Activated CD8-positive, alpha-beta T cell treated with anti-CD3 and anti-CD28 coated beads for 36 hours (primary cell): Measurements from ENCODE around the gene DDB1. TPM values are rescaled to one million over a fixed set of nuclear protein-coding genes. Genes with fewer than 3 reads are reported as not detected.

Experiments used
- ATAC-seq: fragments of 200-7000 bp; cut with Tn5 transposase; one replicate; pipeline ENCODE4 v1.10.0; 2021; ENCODE audit warnings: mild to moderate bottlenecking, moderate library complexity
- CTCF ChIA-PET: fragments of 350-600 bp; sonication (Branson Sonifier 250); formaldehyde crosslinking; loops from one replicate; lab custom pipeline; 2021; ENCODE audit warnings: antibody characterized with exemption; lab: Charles Lee
- POLR2A ChIA-PET: fragments of 350-600 bp; sonication (Branson Sonifier 250); formaldehyde crosslinking; loops from one replicate; lab custom pipeline; 2021; ENCODE audit warnings: antibody characterized with exemption; lab: Charles Lee
- DNase-seq: peaks from one replicate; pipeline ENCODE4 v3.0.0-alpha.2; 2020
- H3K27ac Mint-ChIP-seq: one replicate; pipeline ENCODE4 v1.8.0; 2021; ENCODE audit warnings: mild to moderate bottlenecking, mixed read lengths
- H3K27me3 Mint-ChIP-seq: one replicate; pipeline ENCODE4 v1.8.0; 2021; ENCODE audit warnings: mixed read lengths
- H3K36me3 Mint-ChIP-seq: one replicate; pipeline ENCODE4 v1.8.0; 2021; ENCODE audit warnings: low read depth, mixed read lengths
- H3K4me1 Mint-ChIP-seq: one replicate; pipeline ENCODE4 v1.8.0; 2021; ENCODE audit warnings: low read depth, mixed read lengths
- H3K4me3 Mint-ChIP-seq: one replicate; pipeline ENCODE4 v1.8.0; 2021; ENCODE audit warnings: mild to moderate bottlenecking, moderate library complexity, mixed read lengths
- H3K9me3 Mint-ChIP-seq: one replicate; pipeline ENCODE4 v1.8.0; 2021; ENCODE audit warnings: mixed read lengths
- intact Hi-C: fragments of 100-400 bp; cut with micrococcal nuclease; formaldehyde crosslinking; loops from one replicate; pipeline ENCODE4 v1.10.0; 2022
- total RNA-seq, 2 experiments: library from RNA; stranded (reverse); gene quantifications; one replicate each; pipeline ENCODE4 v1.2.3, GENCODE V29; 2021
- TF ChIP-seq, protein P1 (sequence below): fragments of 200-600 bp; IDR thresholded peaks from one replicate; pipeline ENCODE4 v1.8.0; 2022; ENCODE audit warnings: antibody characterized with exemption, mild to moderate bottlenecking

DDB1 gene
- total RNA-seq, 2 experiments from 2014 or later = 269 to 270 TPM

DNA sequence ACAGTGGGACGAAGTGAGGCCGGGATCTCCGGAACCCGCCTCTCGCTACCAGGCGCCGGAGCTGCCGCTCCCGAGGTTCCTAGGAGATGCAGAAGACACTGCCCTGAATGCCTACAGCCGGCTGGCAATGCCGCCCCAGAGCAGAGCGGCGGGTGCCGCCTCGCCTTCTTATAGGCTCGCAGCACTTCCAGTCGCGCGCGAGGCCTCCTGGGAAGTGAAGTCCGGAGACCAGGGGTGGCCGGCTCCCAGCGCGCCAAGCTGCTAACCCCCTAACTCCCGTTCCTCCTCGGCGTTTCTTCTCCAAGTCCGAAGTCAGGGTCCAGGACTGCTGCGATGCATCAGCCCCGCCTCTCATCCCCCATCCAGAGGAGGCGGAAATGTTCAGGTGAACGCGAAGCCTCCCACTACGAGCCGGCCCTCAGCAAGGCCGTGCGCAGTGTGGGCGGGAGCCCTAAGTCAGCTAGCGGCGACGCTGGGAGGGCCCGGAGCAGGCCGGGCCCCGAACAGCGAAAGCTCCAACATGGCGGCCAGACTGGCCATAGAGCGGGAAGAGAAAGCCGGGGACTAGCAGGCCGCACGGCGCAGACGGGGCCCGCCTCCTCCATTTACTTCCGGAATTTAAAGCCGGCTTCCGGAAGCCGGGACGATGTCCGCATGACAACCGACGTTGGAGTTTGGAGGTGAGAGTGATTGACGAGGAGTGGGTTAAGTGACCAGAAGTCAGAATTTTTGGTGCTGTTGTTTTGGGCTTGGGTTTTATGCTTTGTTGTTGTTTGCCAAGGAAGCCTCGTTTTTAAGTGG, 29.0 kb upstream of the DDB1 start, which contains the start of the genes CYB561A3 and TMEM138:
TSS of gene CYB561A3 (minus strand) at position 142 of the 801 bp plus-strand sequence. CDS start 5,169 bp downstream, outside the sequence.
TSS of gene TMEM138 (plus strand) at position 634 of the 801 bp plus-strand sequence. CDS start 2,017 bp downstream, outside the sequence.
- CTCF ChIA-PET = interaction anchor here (1.0 to 16.8 kb wide), 9 partner anchors 9 to 84 kb away, joined by 4 to 181 read pairs (median 8); partner anchors contain the start of genes DDB1, TKFC and TMEM216
- POLR2A ChIA-PET = interaction anchor here (0.8 to 6.5 kb wide), 23 partner anchors 8 to 447 kb away, joined by 3 to 59 read pairs (median 6); partner anchors contain the start of genes CPSF7, DDB1, SDHAF2 and TKFC
- DNase-seq (peak; percentile 96), ATAC-seq (peak; percentile 96)
- H3K36me3 Mint-ChIP-seq = peaks cover 18% of the 10 kb centered on the region
- H3K27me3 Mint-ChIP-seq = no peaks in the 10 kb centered on the region
- no peaks in the 10 kb centered on the region for H3K9me3 Mint-ChIP-seq
- TF ChIP-seq, protein P1, sequence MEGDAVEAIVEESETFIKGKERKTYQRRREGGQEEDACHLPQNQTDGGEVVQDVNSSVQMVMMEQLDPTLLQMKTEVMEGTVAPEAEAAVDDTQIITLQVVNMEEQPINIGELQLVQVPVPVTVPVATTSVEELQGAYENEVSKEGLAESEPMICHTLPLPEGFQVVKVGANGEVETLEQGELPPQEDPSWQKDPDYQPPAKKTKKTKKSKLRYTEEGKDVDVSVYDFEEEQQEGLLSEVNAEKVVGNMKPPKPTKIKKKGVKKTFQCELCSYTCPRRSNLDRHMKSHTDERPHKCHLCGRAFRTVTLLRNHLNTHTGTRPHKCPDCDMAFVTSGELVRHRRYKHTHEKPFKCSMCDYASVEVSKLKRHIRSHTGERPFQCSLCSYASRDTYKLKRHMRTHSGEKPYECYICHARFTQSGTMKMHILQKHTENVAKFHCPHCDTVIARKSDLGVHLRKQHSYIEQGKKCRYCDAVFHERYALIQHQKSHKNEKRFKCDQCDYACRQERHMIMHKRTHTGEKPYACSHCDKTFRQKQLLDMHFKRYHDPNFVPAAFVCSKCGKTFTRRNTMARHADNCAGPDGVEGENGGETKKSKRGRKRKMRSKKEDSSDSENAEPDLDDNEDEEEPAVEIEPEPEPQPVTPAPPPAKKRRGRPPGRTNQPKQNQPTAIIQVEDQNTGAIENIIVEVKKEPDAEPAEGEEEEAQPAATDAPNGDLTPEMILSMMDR = no peak
- H3K4me3 Mint-ChIP-seq = peak within 1 kb of the TSS; percentile 99
- peak within 1 kb of the TSS; percentile 99 for H3K27ac Mint-ChIP-seq
- intact Hi-C loops = loop anchor here (2.0 kb wide), 1 partner anchor 29 kb away; the partner anchor contains the start of genes DDB1 and TKFC
- peaks cover 35% of the 10 kb centered on the region for H3K4me1 Mint-ChIP-seq

DNA sequence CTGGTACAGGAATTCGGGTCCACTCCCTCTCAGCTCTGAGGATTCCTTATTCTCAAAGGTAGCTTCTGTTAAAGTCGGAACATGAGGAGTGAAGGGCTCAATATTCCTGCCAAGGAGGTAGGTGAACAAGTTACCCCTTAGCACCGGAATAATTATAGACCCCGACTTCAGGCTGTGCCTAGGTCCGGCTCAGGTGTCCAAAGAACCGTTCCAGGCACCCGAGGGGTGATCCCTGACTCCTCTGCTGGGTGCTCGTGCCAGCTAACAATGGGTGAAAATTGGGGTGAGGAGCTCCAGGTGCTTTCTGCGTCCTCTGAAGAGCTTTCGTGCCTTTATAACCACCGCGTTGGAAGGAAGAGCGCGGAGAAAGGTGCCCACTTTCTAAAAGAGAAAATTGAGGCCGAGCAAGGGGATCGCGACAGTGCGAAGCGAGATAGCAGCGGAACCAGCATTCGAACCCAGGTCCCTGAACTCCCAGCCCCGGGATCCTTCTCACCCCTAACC, 28.4 kb upstream of the DDB1 start:
- peaks cover 15% of the 10 kb centered on the region for H3K36me3 Mint-ChIP-seq
- CTCF ChIA-PET = interaction anchor here (0.6 to 16.8 kb wide), 8 partner anchors 13 to 84 kb away, joined by 3 to 181 read pairs (median 8); partner anchors contain the start of genes DDB1 and TKFC
- peak overlapping the region; percentile 99 for H3K27ac Mint-ChIP-seq
- DNase-seq = no peak
- ATAC-seq = peak; percentile 1
- peak overlapping the region; percentile 99 for H3K4me3 Mint-ChIP-seq
- no peaks in the 10 kb centered on the region for H3K27me3 Mint-ChIP-seq
- H3K9me3 Mint-ChIP-seq = no peaks in the 10 kb centered on the region
- TF ChIP-seq, protein P1 = no peak
- peaks cover 40% of the 10 kb centered on the region for H3K4me1 Mint-ChIP-seq
- intact Hi-C loops = no loop called here
- POLR2A ChIA-PET = interaction anchor here (0.8 to 6.5 kb wide), 19 partner anchors 9 to 456 kb away, joined by 3 to 59 read pairs (median 6); partner anchors contain the start of genes CPSF7, DDB1, SDHAF2 and TKFC

DNA sequence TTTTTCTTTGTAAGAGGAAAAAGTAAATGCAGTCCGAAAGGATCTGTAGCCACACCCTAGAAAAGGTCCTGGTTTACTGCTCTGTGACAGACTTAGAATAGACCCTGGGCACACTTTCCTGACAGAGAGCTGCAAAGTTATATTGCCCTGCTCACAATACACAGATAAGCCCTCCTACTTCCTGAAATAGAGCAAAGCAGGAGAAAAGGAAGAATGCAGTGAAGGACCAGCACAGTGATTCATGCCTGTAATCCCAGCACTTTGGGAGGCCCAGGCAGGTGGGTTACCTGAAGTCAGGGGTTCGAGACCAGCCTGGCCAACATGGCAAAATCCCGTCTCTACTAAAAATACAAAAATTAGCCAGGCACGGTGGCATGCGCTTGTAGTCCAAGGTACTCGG, 26.6 kb upstream of the DDB1 start:
- Mint-ChIP-seq H3K27me3 (no peaks in the 10 kb centered on the region), H3K27ac (no peak overlapping the region), H3K36me3 (peaks cover 15% of the 10 kb centered on the region), H3K4me1 (peaks cover 44% of the 10 kb centered on the region), H3K9me3 (no peaks in the 10 kb centered on the region), H3K4me3 (peak overlapping the region; percentile 99)
- CTCF ChIA-PET = interaction anchor here (0.7 to 16.8 kb wide), 4 partner anchors 21 to 87 kb away, joined by 3 to 181 read pairs (median 45); partner anchors contain the start of genes DDB1, TKFC and VWCE
- ATAC-seq (no peak), DNase-seq (no peak)
- intact Hi-C loops = no loop called here
- TF ChIP-seq, protein P1 = no peak
- POLR2A ChIA-PET = interaction anchor here (0.6 to 6.5 kb wide), 8 partner anchors 10 to 69 kb away, joined by 3 to 59 read pairs (median 7); partner anchors contain the start of genes CPSF7, DDB1, SDHAF2 and TKFC

DNA sequence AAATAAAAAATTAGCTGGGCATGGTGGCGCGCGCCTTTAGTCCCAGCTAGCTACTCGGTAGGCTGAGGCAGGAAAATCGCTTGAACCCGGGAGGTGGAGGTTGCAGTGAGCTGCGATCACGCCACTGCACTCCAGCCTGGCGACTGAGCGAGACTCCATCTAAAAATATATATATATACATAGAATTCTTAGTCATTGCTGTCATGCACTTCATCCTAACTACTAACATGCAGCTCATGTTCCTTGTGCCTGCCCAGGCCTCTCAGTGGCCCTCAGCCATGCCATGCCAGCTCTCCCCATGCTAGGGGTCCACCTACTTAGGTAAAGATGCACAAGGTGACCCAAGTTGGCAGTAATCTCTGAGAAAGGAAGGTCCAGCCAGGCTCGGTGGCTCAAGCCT, 25.7 kb upstream of the DDB1 start:
- H3K4me3 Mint-ChIP-seq = no peak overlapping the region
- no peaks in the 10 kb centered on the region for H3K9me3 Mint-ChIP-seq
- ATAC-seq (no peak), DNase-seq (no peak)
- POLR2A ChIA-PET = interaction anchor here (1.8 to 6.5 kb wide), 3 partner anchors 9 to 24 kb away, joined by 6 to 37 read pairs (median 8); no protein-coding TSS in a partner anchor
- peaks cover 42% of the 10 kb centered on the region for H3K4me1 Mint-ChIP-seq
- intact Hi-C loops = no loop called here
- H3K36me3 Mint-ChIP-seq = peaks cover 14% of the 10 kb centered on the region
- TF ChIP-seq, protein P1 = no peak
- no peak overlapping the region for H3K27ac Mint-ChIP-seq
- CTCF ChIA-PET = interaction anchor here (16.8 kb wide), 1 partner anchor 21 kb away, joined by 181 read pairs; the partner anchor contains the start of genes DDB1 and TKFC
- no peaks in the 10 kb centered on the region for H3K27me3 Mint-ChIP-seq
